Measurements from ENCODE around the gene HACL1.

DNA sequence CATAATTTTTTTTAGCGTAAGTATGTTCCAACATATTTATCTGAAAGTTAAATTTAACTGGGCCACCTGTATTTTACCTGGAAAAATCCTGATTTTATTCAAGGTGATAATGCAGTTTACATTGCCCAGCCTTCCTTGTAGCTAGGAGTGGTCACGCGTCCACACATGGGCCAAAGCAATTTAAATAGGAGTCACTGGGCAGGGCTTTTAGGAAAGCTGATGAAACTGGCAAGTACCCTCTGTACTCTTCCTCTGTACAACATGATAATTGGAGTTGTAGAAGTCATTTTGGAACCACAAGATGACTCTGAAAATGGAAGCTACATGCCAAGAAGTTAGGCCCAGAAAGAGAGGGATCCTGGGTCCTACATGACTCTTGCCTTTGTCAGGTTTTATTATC, 9.6 kb upstream of the HACL1 start:
- TF ChIP-seq TAF1 (IDR thresholded peaks at IDR 0.05; ENCODE audit: low read depth, low read length) (no peak), POLR2AphosphoS5 (IDR thresholded peaks at IDR 0.05; ENCODE audit: low read depth, low read length) (no peak), POLR2A (IDR thresholded peaks at IDR 0.05; ENCODE audit: low read depth, low read length) (no peak)

All from GM12891 (cell line).